NCI-H69 (cell line): Measurements from ENCODE around the gene KAZN.
"Not testable (repeated sequence)": the region's sequence is repeated elsewhere in the genome, so short reads cannot be mapped to it uniquely, and the experiment has no call there.

Source experiments
- DNase-seq: peaks from one replicate; lab custom pipeline; 2025; lab: John Stamatoyannopoulos, UW

Gene KAZN

DNA sequence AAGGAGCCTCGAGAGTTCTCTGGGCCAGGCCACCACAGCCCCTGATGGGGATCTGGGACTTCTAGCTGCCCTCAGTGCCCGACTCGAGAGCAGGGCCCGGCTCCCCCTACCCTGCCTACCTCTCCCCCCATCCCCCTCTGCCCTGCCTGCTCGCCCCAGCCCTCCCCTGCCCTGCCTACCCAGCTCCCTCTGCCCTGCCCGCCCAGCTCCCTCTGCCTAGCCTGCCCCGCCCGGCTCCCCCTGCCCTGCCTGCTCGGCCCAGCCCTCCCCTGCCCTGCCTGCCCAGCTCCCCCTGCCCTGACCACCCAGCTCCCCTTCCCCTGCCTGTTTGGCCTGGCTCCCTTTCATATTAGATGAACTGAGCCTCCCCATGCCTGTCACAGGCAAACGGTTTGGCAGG, 437.6 kb downstream of the KAZN start:
- no peak for DNase-seq

DNA sequence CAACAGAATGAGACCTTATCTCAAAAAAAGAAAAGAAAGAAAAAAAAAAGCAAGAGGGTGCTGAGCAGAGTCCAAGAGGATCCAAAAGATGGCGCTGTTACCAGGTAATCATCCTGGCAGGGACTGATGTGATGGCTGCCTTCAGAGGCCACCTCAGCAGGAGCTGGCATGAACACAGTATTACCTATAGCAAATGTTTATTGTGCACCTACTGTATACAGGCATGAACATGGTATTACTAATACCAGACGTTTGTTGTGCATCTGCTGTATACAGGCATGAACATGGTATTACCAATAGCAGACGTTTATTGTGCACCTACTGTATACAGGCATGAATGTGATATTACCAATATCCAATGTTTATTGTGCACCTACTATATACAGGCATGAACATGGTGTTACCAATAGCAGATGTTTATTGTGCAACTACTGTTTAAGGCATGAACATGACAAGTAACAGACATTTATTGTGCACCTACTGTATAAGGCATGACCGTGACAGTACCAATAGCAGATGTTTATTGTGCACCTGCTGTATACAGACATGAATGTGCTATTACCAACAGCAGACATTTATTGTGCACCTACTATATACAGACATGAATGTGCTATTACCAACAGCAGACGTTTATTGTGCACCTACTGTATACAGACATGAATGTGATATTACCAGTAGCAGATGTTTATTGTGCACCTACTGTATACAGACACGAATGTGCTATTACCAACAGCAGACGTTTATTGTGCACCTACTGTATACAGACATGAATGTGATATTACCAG, 439.9 kb downstream of the KAZN start:
- peak; percentile 66 for DNase-seq

DNA sequence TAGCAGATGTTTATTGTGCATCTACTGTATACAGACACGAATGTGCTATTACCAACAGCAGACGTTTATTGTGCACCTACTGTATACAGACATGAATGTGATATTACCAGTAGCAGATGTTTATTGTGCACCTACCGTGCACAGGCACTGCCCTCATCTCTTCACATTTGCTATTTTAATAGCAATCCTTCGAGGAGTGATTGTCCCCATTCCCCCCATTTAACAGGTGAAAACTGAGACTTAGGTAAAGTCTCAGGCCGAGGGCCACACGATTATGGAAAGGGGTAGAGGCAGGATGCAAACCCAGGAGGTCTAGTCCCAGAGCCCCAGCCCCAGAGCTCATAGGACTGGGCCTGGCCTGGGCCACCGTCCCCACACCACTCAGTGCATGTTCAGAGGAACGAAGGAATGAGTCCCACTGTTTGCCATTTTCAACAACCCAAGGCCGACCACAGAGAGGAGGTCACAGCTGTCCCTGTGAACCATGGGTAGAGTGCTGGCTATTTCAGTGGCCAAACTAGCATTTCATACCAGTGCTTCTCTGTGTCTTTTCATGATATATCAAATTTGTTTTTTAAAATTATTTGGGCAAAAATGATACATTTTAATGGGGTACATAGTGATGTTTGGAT, 440.6 kb downstream of the KAZN start:
- DNase-seq: no peak

DNA sequence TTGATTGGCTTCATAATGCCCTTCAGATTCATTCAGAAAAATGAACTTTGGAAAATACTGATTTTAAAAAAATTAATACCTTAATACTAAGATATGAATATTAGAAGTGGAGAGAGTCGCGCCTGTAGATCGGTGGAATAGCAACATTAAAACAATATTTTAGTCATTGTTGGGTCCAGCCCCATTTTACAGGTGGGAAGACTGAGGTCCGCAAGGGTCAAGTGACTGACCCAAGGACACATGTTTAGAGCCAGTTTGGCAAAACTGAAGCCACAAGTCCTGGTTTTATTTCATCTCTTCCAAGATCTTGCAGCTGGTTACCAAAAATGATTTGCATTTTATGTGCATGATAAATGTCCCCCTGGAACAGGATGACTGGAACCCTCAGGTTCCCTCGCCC, 441.4 kb downstream of the KAZN start:
- DNase-seq: no peak

DNA sequence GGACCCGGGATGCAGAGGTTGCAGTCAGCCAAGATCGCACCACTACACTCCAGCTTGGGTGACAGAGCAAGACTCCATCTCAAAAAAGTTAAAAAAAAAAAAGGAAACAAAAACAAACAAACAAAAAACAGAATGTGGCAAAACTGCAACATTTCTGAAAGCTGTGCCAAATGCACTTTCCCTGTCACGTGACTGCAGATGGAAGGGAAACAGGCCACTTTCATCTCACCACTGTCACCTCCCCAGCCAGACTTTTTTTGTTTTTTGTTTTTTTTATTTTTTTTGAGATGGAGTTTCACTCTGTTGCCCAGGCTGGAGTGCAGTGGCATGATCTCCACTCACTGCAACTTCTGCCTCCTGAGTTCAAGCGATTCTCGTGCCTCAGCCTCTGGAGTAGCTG, 442.2 kb downstream of the KAZN start:
- DNase-seq: not testable (repeated sequence)

DNA sequence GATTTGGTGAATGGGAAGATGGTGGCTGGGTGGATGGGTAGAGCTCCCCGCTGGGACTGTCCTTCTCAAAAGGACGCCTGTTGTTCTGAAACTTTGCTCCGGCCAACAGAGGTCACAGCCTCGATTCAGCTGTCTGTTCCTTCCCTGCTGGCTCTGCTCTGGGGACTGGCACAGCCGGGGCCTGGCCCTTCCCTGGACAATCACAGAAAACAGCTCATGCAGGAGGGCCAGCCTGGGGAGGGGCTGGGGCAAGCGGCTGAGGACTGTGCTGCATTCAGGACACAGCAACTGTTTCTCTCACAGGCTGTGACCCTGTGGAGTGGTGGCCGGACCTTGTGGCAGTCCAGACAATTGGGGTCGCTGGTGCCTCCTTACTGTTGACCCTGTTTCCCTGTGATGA, 444.4 kb downstream of the KAZN start:
- DNase-seq: no peak

DNA sequence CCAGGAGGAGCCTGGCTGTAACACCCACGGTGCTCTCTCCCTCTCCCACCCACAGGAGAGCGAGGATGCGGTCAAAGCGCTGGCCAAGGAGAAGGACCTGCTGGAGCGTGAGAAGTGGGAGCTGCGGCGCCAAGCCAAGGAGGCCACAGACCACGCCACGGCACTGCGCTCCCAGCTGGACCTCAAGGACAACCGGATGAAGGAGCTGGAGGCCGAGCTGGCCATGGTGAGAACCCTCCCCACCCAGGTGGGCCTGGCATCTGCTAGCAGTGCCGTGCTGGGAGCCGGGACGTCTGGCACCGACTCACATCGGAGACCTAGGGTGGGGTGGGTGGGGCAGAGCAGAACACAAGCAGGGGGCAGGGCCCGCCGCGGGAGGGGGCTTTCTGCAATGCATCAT, 445.4 kb downstream of the KAZN start:
- DNase-seq: no peak

DNA sequence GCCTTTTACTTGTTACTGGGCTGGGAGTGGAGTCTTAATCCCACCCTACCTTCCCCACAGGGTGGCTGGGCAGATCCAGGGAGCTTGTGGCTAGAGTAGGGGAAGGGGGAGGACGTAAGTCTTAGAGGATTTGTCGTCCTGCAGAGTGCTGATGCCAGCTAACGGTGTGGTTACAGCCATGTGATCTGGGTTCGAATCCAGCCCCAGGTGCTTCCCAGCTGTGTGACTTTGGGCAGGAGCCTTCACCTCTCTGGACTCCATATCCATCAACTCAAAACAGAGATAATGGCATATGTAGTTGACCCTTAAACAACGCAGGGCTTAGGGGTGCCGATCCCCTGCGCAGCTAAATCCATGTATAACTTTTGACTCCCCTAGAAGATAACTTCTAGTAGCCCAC, 446.6 kb downstream of the KAZN start:
- no peak for DNase-seq

DNA sequence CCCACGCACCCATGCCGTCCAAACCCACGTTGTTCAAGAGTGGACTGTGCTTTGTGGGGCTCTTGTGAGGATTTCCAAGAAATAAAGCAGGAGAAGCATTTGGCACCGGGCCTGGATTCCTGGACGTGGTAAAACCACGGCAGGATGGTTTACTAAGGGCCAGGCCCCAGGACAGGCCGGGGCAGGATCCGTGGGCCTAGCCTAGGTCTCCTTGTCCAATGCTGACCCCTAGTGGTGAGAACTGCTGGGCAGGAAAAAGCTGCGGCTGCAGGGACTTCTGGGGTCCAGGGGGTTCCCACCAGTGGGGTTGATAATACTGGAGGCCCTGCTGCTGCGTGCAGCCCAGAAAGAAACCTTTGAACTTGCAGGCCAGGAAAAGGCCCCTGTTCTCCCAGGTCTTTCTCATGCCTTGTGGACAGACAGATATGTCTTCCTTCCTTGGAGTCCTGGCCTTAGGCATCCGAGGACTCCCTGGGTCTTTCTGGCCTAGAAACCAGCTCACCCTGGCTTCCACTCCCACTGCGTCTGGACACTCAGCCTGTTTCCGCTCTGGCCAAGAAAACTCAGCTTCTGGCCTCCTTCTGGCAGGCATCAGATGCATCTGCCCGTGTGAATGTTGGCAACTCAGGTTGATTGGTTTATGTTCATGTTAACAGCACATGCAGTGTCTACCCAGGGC, 448.1 kb downstream of the KAZN start:
- DNase-seq: peak; percentile 47

DNA sequence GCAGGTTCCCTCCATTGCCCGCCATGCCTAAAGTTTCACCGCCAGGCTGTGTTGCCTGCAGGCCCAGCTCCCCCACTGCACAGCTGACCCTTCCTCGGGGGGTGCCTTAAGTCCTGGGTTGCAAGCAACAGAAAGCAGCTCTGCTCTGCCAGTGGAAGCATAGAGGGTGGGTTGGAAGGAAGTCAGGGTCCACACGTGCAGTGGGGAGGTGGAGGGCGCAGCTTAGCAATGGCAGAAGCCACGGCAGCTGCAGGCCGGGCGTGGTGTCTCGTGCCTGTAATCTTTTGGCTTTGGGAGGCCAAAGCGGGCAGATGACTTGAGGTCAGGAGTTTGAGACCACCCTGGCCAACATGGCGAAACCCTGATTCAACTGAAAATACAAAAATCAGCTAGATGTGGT, 448.8 kb downstream of the KAZN start:
- no peak for DNase-seq

DNA sequence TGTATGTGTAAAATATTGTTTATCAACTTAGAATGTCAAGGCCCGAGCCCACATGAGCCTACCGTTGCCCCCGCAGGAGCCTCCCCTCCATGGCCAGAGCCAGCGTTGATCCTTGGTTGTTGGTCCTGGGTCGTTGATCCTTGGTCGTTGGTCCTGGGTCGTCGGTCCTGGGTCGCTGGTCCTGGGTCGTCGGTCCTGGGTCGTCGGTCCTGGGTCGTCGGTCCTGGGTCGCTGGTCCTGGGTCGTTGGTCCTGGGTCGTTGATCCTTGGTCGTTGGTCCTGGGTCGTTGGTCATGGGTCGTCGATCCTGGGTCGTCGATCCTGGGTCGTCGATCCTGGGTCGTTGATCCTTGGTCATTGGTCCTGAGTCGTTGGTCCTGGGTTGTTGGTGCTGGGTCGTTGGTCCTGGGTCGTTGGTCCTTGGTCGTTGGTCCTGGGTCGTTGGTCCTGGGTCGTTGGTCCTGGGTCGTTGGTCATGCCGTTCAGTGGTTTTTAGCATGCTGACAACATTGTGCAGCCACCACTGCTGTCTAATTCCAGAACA, 450.0 kb downstream of the KAZN start:
- no peak for DNase-seq

DNA sequence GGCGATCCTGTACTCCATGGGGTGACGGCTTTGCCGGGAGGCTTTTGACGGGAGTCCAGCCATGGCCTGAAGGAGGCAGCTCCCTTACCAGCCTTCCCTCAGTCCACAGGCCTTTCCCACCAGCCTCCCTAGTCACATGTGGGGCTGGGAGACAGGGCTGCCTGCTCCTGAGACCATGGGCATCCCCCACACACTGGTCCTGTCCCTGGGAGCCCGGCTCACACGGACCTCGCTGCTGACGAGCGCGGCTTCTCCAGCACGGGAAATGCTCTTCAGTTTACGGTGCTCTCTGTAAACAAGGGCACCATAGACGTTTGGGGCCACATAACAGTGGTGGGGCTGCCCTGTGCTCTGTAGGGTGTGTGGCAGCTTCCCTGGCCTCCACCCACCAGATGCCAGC, 450.6 kb downstream of the KAZN start:
- DNase-seq: no peak

DNA sequence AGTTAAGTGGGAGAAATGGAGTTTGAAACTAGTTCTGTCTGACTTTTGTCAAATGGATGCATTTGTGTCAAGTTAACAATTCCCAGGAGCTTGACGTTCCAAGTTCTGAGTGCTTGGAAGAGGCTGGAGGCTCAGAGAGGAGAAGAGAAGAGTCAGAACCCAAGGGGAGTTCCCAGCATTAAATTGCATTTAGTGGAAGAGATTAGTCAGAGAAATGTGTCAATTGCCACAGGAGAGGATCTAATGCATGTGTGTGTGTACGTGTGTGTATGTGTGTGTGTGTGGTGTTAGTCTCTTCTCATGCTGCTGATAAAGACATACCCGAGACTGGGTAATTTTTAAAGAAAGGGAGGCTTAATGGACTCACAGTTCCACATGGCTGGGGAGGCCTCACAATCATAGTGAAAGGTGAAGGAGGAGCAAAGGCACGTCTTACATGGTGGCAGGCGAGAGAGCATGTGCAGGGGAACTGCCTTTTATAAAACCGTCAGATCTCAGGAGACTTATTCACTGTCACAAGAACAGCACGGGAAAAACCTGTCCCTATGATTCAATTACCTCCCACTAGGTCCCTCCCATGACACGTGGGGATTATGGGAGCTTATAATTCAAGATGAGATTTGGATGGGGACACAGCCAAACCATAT, 453.5 kb downstream of the KAZN start:
- DNase-seq: no peak

DNA sequence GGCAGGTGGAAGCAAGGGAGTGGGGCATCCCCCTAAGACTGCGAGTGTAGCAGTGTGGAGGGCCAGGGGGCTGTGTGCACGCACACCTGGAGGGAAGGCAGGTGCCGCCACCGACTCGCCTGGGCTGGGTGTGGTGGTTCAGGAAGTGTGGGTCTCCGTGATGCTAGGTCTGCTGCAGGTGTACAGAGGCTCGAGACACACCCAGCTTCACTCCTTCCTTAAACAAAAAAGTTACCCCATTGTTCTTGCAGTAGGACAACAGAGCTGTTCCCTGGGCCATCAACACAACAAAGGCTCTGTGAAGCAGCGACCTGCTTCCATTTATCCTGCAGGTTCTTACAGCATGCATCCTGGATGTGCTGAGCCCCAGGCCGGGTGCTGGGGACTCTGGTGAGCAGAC, 454.7 kb downstream of the KAZN start:
- no peak for DNase-seq

DNA sequence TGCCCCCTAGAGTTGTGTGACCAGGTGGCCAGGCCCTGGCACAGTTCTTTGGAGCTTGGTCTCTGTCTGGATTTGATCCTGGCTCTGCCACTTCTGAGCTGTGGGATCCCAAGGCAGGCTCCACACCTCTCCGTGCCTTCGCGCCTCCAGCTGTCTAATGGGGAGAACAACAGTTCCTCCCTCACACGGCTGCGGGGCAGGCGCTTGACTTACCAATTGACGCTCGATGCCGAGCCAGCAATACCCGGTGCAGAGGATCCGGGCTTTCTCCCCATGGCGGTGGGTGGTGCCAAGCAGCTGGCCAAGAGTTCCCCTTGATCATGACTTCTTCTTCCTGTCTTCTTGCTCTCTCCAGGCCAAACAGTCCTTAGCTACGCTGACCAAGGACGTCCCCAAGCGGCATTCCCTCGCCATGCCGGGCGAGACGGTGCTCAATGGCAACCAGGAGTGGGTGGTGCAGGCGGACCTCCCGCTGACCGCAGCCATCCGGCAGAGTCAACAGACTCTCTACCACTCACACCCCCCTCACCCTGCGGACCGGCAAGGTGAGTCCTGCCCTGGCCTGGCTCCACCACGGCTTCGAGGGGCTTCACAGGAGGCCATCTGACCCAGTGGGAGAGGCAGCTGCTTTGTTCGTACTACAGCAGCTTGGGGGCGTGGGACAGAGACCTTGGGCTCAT, 457.4 kb downstream of the KAZN start:
- no peak for DNase-seq

DNA sequence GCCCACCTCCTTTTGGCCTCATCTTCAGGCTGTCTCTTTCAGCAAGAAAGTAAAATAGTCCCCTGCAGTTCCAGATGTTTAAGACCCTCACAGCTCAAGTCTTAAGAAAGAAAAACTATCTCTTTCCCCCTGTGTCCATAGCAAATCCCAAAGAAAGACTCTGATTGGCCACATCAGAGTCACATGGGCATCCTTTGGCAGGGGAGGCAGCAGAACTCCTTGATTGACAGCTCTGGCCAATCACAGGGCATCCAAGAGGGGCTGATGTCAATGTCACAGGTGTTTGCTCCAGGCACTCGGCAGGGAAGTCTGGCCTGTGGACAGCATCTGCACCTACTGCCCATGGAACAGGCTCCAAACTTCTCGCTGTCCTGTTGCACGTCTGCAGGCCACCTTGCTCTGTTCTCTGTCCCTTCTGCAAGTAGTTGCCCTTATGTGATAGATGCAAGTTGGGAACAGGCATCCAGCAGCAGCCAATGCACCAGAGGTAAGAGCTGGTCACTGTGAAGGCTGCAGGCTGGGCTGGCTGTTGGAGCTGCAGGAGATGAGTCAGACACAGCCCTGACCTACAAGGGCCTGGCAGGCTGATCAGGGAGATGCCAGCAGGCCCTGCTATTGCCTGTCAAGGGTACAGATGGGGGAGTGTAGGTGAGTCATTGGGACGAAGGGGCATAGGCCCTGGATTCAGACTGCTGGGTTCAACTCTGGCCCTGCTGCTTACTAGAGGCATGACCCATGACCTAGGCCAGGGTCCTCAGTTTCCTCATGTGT, 458.2 kb downstream of the KAZN start:
- DNase-seq: no peak

DNA sequence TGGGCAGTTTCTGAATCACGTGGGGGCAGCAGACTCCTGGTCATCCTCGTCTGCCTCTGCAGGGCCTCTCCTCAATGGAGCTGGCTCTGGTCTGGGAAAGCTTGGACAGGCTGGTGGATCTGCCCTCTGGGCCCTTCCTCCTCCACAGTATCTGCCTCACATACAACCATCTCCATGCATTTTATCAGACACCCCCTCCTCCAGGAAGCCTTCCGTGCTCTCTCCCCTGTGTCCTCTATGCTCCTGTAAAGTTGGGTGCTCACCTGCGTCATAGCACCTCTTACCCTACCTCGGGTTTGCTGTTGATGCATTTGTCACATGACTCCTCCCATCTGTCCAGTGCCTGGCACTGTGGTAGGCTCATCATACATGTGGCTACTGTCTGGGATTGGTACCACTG, 459.3 kb downstream of the KAZN start:
- DNase-seq: no peak

DNA sequence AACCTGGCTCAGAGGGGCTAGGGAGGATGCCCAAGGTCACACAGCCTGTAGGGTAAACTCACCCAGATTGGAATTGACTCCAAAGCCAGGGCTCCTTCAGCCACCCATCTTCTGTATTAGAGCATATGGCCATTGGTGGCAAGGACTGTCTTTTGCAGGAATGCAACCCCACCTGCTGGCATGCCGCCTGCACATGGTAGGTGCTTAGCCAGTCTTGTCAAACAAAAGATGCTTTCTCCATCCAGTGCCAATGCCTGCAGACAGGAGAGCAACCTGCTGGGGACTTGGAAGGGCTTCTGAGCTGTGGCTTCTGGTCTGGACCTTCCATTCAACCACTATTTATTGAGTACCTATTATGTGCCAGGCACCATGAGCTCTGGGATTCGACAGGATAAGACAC, 459.8 kb downstream of the KAZN start:
- DNase-seq: no peak

DNA sequence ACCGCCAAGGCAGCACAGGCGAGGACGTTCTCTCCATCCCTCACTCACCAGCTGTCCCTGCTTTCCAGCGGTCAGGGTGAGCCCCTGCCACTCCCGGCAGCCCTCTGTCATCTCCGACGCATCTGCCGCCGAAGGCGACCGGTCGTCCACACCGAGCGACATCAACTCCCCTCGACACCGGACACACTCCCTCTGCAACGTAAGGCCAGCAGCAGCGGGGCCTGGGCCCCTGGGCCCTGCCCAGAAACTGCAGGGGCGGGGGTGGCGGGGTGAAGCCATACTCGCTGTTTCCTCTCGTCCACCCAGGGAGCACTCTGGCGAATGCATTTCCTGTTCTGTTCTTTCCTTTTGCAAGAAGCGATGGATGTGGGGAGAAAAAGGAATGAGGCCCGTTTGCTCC, 461.6 kb downstream of the KAZN start:
- no peak for DNase-seq

DNA sequence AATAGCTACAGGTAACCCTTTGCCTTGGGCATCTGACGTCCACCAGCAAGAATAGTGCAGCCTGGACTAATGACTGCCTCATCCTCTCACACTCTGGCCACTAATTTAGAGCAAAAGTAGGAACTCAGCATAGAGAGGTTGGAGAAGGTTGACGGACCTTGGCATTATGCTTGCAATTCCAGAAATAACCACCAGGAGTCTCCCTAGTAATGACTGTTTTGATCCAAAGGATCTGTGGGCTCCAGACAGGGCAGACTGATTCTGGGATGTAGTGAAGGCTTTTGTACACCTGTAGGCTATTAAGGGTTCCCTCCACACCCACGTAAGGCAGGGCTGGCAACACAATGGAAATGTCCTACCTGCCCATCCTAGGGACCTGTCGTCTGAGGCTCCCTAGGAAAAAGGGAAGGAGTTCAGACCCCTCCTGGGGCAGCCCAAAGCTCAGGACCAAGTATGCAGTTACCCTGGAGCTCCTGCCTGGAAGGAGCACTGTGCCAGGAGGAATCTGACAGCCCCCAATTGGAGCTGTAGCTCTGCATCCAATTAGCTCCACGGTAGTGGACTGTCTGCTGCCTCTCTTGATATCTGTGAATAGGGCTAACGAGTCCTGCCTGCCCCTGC, 464.1 kb downstream of the KAZN start:
- no peak for DNase-seq

DNA sequence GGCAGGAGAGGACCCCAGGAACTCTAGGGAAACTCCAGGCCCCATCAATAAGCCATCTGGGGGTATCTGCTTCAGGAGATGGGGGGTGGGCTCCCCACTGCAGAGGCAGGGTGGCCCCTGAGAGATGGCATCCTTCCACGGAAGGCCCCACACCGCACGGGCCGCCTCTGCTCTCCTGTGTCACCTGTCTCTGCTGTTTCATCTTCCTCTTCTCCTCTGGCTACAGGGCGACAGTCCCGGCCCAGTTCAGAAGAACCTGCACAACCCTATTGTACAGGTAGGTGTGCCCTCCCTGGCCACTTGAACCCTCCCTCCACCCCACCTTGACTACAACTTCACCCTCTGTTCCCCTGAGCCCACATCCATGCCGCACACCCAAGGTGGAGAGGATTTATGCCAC, 464.9 kb downstream of the KAZN start:
- no peak for DNase-seq
